Astrocyte (in vitro differentiated cells and primary cell): ENCODE results near the gene POLR2I.

ENCODE experiments used
- CTCF ChIP-seq: IDR thresholded peaks from 2 replicates; pipeline ENCODE4 v1.5.1; 2011; ENCODE audit warnings: low read depth, mild to moderate bottlenecking, inconsistent platforms, low read length, moderate library complexity; ENCODE audit not compliant: insufficient read depth
- EZH2 ChIP-seq: IDR thresholded peaks from 2 replicates; pipeline ENCODE4 v1.6.1; 2012; ENCODE audit warnings: mild to moderate bottlenecking, low read length, inconsistent platforms; ENCODE audit not compliant: insufficient read depth

- TF ChIP-seq EZH2 = no peak
- TF ChIP-seq CTCF = no peak
Measured at GRCh38 chr19:36111200-36111539, 3.5 kb downstream of the POLR2I start.
